HepG2 (cell line): ENCODE measurements around the gene MIER2.

ENCODE experiments used
- CHD2 ChIP-seq: IDR thresholded peaks from 2 replicates; pipeline ENCODE4 v1.6.1; 2011; ENCODE audit warnings: low read depth, low read length, improper control_type of control experiment
- ESRRA ChIP-seq: sonication (generic); formaldehyde crosslinking; IDR thresholded peaks from 2 replicates; pipeline ENCODE4 v1.5.1; 2020; ENCODE audit warnings: mild to moderate bottlenecking, low read depth, missing genetic modification reagents
- EZH2 ChIP-seq: conservative IDR thresholded peaks from 2 replicates; pipeline ENCODE4 v1.6.1; 2012; ENCODE audit warnings: mild to moderate bottlenecking, low read depth, low read length, moderate library complexity
- HOXA7 ChIP-seq: sonication (generic); formaldehyde crosslinking; IDR thresholded peaks from 2 replicates; pipeline ENCODE4 v1.8.1; 2022; ENCODE audit warnings: mild to moderate bottlenecking, missing genetic modification reagents, moderate library complexity
- MEIS1 ChIP-seq: sonication (generic); formaldehyde crosslinking; IDR thresholded peaks from 2 replicates; pipeline ENCODE4 v1.9.0; 2021; ENCODE audit warnings: mild to moderate bottlenecking, missing genetic modification reagents, moderate library complexity, borderline replicate concordance
- NFKB2 ChIP-seq: sonication (generic); formaldehyde crosslinking; IDR thresholded peaks from 2 replicates; pipeline ENCODE4 v1.4.0; 2020; ENCODE audit warnings: missing genetic modification reagents, borderline replicate concordance
- PHF8 ChIP-seq: sonication (generic); formaldehyde crosslinking; IDR thresholded peaks from 2 replicates; pipeline ENCODE4 v1.5.0; 2020; ENCODE audit warnings: missing genetic modification reagents
- POLR2A ChIP-seq, 2 experiments: IDR thresholded peaks; 2 replicates each; pipeline ENCODE4 v1.6.1; 2011; ENCODE audit warnings: low read depth in 2 of 2, low read length in 2 of 2, mild to moderate bottlenecking in 1 of 2, moderate library complexity in 1 of 2; ENCODE audit not compliant: insufficient read depth in 1 of 2
- SRSF9 ChIP-seq: fragments of 200-400 bp; formaldehyde crosslinking; IDR thresholded peaks from 2 replicates; pipeline ENCODE4 v1.6.1; 2018; ENCODE audit warnings: borderline replicate concordance, mild to moderate bottlenecking, low read depth, low read length; ENCODE audit not compliant: insufficient read depth, poor library complexity, severe bottlenecking
- TCF7 ChIP-seq: sonication (generic); IDR thresholded peaks from 2 replicates; pipeline ENCODE4 v1.6.1; 2016; ENCODE audit warnings: antibody characterized with exemption, low read depth
- ZBTB42 ChIP-seq: sonication (generic); formaldehyde crosslinking; IDR thresholded peaks from 2 replicates; pipeline ENCODE4 v1.5.0; 2020; ENCODE audit warnings: mild to moderate bottlenecking, missing genetic modification reagents

DNA sequence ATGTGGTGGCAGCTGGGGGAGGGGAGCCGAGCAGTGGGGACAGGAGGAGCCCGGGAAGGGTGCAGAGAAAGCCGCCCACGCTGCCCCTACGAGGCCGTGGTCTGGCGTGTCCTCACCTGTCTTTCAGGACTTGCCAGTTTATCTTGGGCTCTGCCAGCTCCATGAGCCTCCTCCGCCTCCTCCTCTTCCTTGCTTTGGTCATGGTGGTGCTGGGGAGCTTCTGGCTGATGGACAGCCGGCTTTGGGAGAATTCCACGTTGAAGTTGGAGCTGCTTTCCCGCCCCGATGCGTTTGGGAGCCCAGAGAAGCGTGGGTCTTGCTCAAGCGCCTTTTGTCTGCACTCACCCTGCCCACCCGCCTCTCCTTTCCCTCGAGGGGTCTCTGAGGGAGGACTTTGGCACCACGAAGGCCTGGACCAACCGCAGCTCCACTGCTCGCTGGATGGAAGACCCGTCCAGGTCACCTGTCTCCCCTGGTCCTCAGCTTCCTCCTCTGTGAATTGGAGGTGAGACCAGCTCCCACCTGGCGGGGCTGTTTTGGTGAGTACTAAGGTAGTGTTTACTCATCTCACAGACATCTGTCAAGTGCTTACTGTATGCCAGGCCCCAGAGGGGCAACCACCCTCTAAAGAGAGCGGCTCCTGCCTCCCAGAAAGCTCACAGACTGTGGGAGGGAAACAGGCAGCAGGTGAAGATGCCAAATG is 29.7 kb upstream of the MIER2 start:
- TF ChIP-seq NFKB2 (no peak), EZH2 (no peak), PHF8 (no peak), ZBTB42 (no peak), HOXA7 (CRISPR knock-in tag) (no peak), CHD2 (no peak), ESRRA (no peak), SRSF9 (no peak), MEIS1 (CRISPR knock-in tag) (no peak), POLR2A (IDR thresholded peaks at IDR 0.05; ENCODE audit: insufficient read depth in 1 of 2, low read depth in 2 of 2, low read length in 2 of 2) (no peak), TCF7 (no peak)
